GM12892 (cell line): ENCODE data around the gene NLRP9.
A peak's percentile ranks its signal among the peaks of the same experiment; 100 is the strongest.

Source experiments
- DNase-seq: peaks from one replicate; pipeline ENCODE4 v3.0.0; 2011; ENCODE audit not compliant: insufficient read length
- FAIRE-seq: peaks from 2 replicates; lab custom pipeline; 2011; peaks lifted over from hg19 to GRCh38; lab: Jason Lieb, UNC
- POLR2A ChIP-seq: IDR thresholded peaks from 2 replicates; pipeline ENCODE4 v1.6.1; 2011; ENCODE audit warnings: low read depth, low read length, control low read depth
- POLR2AphosphoS5 ChIP-seq: IDR thresholded peaks from 2 replicates; pipeline ENCODE4 v1.6.1; 2011; ENCODE audit warnings: low read depth, low read length, control low read depth
- TAF1 ChIP-seq: IDR thresholded peaks from 2 replicates; pipeline ENCODE4 v1.6.1; 2011; ENCODE audit warnings: low read depth, mild to moderate bottlenecking, control low read depth, low read length, borderline replicate concordance

The NLRP9 gene

DNA sequence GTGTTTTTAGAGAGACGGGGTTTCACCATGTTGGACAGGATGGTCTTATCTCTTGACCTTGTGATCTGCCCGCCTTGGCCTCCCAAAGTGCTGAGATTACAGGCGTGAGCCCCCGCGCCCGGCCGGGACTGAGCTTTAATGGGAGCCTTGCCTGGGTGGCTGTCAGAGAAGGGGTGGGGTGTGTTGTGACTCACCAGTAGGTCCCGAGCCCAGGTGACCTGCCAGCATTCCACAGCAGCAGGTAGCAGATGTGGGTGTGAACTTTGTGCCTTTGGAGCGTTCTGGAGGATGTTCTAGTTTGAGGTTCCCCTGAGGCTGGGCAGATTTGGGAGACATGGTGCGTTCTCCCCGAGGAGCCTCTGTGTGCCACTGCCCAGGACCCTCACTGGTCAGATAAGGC, 70.2 kb downstream of the NLRP9 start:
- FAIRE-seq = no peak
- no peak for DNase-seq
- no peak for TF ChIP-seq TAF1
- no peak for TF ChIP-seq POLR2A
- no peak for TF ChIP-seq POLR2AphosphoS5

- TF ChIP-seq TAF1 (no peak), POLR2A (no peak), POLR2AphosphoS5 (no peak)
- FAIRE-seq (no peak), DNase-seq (no peak)
Measured at GRCh38 chr19:55667511-55667910, 70.7 kb downstream of the NLRP9 start.

DNA sequence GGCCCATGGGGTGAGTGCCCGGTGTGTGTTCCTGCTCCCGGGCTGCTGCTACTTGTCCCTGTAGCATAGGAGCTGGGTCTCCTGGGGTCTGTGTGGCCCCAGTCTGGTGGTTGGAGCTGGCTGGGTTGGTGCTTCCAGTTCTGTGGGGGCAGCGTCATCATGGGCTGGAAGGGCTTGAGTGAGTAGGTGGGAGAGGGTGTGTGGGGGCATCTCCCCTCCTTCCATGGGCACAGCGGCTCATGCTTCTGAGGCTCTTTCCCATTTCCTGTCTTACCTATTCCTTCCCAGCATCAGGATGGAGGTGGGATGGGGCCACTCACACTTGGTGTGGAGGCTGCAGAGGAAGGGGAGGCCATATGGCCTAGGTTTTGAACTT, 71.2 kb downstream of the NLRP9 start:
- DNase-seq (no peak), FAIRE-seq (no peak)
- no peak; the same call in 1 of the 2 replicates for TF ChIP-seq POLR2A
- TF ChIP-seq POLR2AphosphoS5 = no peak
- no peak for TF ChIP-seq TAF1

DNA sequence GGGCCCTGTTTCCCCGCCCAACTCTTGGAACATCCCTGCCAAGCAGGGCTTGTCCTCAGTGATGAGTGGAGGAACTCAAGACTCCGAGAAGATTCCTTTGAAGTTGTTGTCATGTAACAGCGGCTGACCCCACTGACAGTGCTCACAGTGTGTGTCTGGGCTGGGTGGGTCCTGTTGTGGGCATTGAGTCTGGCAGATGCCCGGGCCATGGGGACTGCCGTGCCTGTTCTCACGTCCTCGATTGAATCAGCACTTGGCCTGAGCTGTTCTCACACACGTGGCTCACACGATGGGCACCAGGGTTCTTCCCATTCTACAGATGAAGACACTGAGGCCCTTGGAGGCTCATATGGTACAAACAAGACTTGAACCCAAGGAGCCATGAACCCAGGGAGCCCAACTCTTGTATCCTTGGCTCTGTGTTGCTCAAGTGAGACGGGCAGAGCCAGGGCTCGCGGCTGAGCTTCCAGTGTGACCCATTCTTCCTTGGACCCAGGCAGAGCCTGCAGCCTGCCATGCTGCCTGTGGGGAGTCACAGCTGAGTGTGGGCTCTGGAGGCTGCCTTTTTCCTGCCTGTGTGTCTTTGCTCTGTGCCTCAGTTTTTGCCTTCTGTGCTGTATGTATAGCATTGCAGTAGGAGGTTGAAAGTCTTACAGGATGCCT, 71.7 kb downstream of the NLRP9 start:
- TF ChIP-seq POLR2AphosphoS5 = peak; percentile 12; the same call in 1 of the 2 replicates
- no peak for TF ChIP-seq TAF1
- TF ChIP-seq POLR2A = peak; percentile 44; the same call in 1 of the 2 replicates
- DNase-seq (no peak), FAIRE-seq (no peak)

GRCh38 chr19:55663846-55664536, 74.2 kb downstream of the NLRP9 start:
- FAIRE-seq (no peak), DNase-seq (no peak)
- no peak; the same call in 1 of the 2 replicates for TF ChIP-seq POLR2AphosphoS5
- no peak for TF ChIP-seq TAF1
- no peak; the same call in 1 of the 2 replicates for TF ChIP-seq POLR2A

DNA sequence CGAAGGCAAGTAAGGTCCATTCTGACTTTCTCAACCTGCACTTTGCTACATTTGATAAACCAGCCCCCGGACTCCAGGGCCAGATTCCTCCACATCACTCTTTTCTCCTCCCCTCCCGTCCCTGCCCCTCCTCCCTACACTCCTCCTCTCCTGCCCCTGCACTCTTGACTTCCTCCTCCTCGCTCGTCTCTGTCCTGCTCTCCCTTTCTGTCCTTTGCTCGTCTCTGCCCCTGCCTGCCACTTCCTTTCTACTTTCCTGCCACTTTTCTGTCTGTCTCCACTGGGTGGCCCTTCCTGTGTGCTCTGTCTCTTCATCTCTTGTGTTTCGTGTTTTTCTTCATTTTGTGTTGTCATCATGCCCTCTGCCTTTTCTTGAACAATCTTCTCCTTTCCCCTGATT, 76.4 kb downstream of the NLRP9 start:
- no peak for FAIRE-seq
- no peak for TF ChIP-seq POLR2A
- TF ChIP-seq POLR2AphosphoS5 = no peak
- no peak for TF ChIP-seq TAF1
- no peak for DNase-seq

DNA sequence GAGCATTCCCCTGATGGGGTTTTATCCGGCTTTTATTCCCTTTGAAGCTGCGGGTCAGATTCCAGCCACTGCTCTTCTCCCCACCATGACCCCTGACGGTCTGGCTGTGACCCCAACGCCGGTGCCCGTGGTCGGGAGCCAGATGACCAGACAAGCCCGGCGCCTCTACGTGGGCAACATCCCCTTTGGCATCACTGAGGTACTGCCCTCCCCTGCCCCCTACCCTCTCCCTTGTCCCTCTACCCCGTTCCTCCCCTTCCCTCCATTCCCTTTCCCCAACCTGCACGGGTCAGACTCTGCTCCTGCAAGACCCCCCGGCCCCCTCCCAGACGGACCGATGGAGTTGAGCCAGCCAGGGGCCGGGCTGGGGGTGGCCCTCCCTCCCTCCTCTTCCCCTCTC, 77.2 kb downstream of the NLRP9 start:
- no peak for FAIRE-seq
- TF ChIP-seq POLR2AphosphoS5 = no peak
- no peak for TF ChIP-seq POLR2A
- no peak for TF ChIP-seq TAF1
- no peak for DNase-seq

GRCh38 chr19:55660404-55660803, 77.8 kb downstream of the NLRP9 start:
- no peak for FAIRE-seq
- DNase-seq = no peak
- TF ChIP-seq TAF1 = no peak
- TF ChIP-seq POLR2AphosphoS5 = no peak
- TF ChIP-seq POLR2A = no peak

GRCh38 chr19:55659822-55660221, 78.4 kb downstream of the NLRP9 start:
- TF ChIP-seq POLR2AphosphoS5 (no peak), POLR2A (no peak), TAF1 (no peak)
- FAIRE-seq = no peak

GRCh38 chr19:55658846-55659459, 79.2 kb downstream of the NLRP9 start:
- TF ChIP-seq TAF1 = no peak
- TF ChIP-seq POLR2AphosphoS5 = no peak
- DNase-seq (no peak), FAIRE-seq (no peak)

More at GRCh38 chr19:55659822-55660221, 78.4 kb downstream of the NLRP9 start:
- no peak for DNase-seq
